Muscle layer of colon (tissue), 2 donors: ENCODE measurements around the gene ERCC2.

Experiments used
- H3K27ac ChIP-seq: one replicate; pipeline ENCODE4 v1.7.0; 2013; ENCODE audit warnings: low read depth, mild to moderate bottlenecking, low read length, moderate library complexity
- H3K27me3 ChIP-seq, 2 donors: one replicate each; pipeline ENCODE4 v1.7.0; 2013; ENCODE audit warnings: low read length in 2 of 2, mild to moderate bottlenecking in 2 of 2; ENCODE audit not compliant: insufficient read depth in 2 of 2, control insufficient read depth in 1 of 2
- H3K36me3 ChIP-seq: one replicate; pipeline ENCODE4 v1.7.0; 2013; ENCODE audit warnings: mild to moderate bottlenecking, low read length; ENCODE audit not compliant: insufficient read depth
- H3K4me1 ChIP-seq: one replicate; pipeline ENCODE4 v1.7.0; 2013; ENCODE audit warnings: mild to moderate bottlenecking, low read length; ENCODE audit not compliant: insufficient read depth
- H3K4me3 ChIP-seq, 2 donors: one replicate each; pipeline ENCODE4 v1.7.0; 2013; ENCODE audit warnings: low read length in 2 of 2, low read depth in 1 of 2, mild to moderate bottlenecking in 1 of 2, moderate library complexity in 1 of 2
- H3K9ac ChIP-seq: one replicate; pipeline ENCODE4 v1.7.0; 2013; ENCODE audit warnings: low read length
- H3K9me3 ChIP-seq: one replicate; pipeline ENCODE4 v1.7.0; 2013; ENCODE audit warnings: mild to moderate bottlenecking, low read length
- donor health status: abdominal sarcoma.
- donor health status: Adenocarcinoma of cecum.

ERCC2 gene

DNA sequence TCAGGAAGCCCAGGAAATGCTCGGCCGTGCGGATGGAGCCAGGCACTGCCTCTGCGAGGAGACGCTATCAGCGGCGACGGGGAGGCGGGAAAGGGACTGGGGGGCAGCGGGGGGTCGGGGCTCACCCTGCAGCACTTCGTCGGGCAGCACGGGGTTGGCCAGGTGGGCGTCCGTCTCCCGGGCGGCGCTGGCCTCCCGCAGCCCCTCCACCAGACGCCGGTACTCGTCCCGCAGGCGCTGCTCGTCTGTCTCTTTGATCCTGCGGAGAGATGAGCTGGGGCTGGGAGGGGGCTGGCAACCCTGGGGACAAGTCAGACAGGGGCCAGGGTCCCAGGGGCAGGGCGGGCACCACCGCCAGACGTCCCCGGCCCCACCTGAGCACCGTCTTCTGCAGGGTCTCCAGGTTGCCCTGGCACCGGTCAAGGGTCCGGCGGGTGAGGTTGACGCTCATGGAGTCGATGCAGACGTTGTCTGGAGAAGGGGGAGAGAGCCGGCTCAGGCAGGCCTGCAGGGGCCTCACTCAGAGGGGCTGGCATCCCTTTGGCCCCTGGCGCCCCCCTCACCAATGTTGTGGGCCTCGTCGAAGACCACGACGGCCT lies 6.4 kb downstream of the ERCC2 start:
- Histone ChIP-seq H3K27me3 (no peaks in the 10 kb centered on the region), H3K27ac (no peak overlapping the region), H3K36me3 (peaks cover under 1% of the 10 kb centered on the region), H3K4me1 (no peaks in the 10 kb centered on the region), H3K9ac (no peak overlapping the region), H3K9me3 (no peaks in the 10 kb centered on the region), H3K4me3 (no peak overlapping the region)

DNA sequence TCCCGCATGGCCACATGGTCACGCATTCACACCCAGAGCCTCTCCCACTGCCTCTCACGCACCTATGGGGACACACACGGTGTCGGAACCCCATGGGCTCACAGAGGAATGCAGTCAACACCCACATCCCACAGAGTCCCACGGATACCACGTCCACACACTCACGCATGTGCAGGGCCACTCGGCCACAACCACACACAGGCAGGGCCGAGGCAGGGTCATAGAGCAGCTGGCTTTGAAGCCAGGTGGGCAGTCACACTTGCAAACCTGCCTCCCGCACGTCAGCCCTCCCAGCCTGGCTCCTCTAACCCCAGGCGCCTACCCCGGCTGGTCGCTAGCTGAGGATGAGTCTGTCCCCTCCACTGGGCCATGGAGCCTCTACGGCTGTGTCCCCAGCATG lies 8.1 kb downstream of the ERCC2 start:
- Histone ChIP-seq H3K9me3 (no peaks in the 10 kb centered on the region), H3K4me1 (no peaks in the 10 kb centered on the region), H3K27ac (no peak overlapping the region), H3K4me3 (no peak overlapping the region), H3K36me3 (peaks cover 4% of the 10 kb centered on the region), H3K9ac (no peak overlapping the region), H3K27me3 (no peaks in the 10 kb centered on the region)

DNA sequence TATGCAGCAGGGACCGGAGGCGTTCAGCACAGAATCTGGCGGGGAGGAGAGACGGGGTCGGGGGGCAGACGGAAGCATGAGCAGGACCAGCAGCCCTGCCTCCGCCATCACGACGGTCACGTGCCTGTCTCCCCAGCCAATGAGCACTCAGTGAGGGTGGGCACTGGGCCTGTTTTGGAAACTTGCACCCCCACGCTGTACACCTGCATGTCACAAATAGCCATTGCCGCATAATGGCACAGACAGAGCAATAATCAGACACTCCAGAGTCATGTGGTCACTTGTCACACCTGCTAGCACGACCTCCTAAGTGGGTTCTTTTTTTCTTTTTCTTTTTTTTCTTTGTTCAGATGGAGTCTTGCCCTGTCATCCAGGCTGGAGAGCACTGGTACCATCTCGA lies 8.8 kb downstream of the ERCC2 start:
- H3K4me3 ChIP-seq: no peak overlapping the region
- no peak overlapping the region for H3K27ac ChIP-seq
- H3K36me3 ChIP-seq: peaks cover 4% of the 10 kb centered on the region
- H3K27me3 ChIP-seq: no peaks in the 10 kb centered on the region
- no peaks in the 10 kb centered on the region for H3K4me1 ChIP-seq
- H3K9me3 ChIP-seq: no peaks in the 10 kb centered on the region
- H3K9ac ChIP-seq: no peak overlapping the region

DNA sequence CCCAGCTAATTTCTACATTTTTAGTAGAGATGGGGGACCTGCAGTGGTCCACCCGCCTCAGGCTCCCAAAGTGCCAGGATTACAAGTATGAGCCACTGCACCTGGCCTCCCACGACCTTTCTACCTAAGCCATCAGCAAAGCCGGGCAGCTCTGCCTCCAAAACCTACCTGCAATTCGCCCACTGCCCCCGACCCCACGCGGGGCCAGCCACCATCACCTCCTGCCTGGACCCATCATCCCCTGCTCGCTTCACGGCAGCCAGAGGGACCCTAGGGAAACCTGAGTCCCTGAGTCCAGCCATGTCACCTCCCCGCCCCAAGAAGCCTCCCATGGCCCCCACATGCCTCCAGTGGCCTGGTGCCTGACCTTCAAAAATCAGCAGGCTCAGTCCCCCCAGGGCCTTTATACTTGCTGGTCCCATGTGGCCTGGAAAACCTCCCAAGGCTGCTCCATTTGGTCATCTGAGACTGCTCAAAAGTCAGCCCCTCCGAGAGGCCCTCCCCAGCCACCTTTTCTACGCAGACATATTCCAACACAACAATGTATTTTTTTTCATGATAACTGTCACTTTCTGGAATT lies 12.1 kb downstream of the ERCC2 start:
- H3K9me3 ChIP-seq: no peaks in the 10 kb centered on the region
- H3K9ac ChIP-seq: no peak overlapping the region
- no peak overlapping the region for H3K27ac ChIP-seq
- H3K36me3 ChIP-seq: peaks cover 4% of the 10 kb centered on the region
- no peak overlapping the region for H3K4me3 ChIP-seq
- no peaks in the 10 kb centered on the region for H3K4me1 ChIP-seq
- no peaks in the 10 kb centered on the region for H3K27me3 ChIP-seq

DNA sequence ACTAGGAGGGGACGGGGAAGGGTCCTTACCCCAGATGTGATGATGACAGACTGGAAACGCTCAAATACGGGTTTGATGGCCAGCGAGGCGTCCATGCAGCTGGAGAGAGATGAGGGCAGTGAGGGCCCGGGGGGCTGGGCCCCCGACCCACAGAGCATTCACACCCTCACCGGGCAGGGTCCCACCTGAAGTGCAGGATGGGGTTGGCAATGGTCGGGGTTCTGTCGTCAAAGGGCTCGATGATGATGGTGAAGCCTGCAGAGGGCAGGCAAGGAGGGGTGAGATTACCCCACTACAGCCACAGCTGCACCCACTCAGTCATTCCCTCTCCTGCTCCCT lies 13.0 kb downstream of the ERCC2 start:
- Histone ChIP-seq H3K9me3 (no peaks in the 10 kb centered on the region), H3K27me3 (no peaks in the 10 kb centered on the region), H3K9ac (no peak overlapping the region), H3K4me3 (no peak overlapping the region), H3K4me1 (no peaks in the 10 kb centered on the region), H3K27ac (no peak overlapping the region), H3K36me3 (peaks cover 4% of the 10 kb centered on the region)

DNA sequence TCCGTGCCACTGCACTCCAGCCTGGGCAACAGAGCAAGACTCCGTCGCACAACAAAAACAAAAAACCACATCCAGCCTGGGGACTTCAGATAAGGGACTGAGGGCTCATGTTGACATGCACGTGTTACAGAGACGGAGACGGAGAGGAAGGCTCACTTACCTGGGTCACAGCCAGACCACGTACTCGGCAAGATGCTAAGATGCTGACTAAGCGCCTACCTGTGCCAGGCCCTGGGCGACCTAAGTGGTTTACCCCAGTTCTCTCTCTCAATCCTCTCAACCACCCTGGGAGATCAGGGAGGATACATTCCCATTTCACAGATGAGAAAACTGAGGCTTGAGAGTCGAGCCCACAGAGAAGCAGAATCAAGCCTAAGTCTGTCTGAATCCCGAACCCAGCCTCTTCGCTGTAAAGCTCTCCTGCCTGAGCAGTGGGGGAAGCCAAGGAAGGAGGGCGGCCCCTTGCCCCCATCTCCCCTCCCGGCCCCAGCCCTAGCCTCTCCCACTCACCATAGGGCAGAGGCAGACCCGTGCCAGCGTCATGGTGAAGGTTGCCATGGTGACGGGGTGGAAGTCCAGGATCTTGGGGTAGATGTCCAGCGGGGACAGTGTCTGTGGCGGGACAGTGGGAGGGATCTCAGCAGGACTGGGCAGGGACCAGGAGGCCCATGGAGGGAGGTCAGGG lies 13.5 kb downstream of the ERCC2 start:
- H3K36me3 ChIP-seq: peaks cover 4% of the 10 kb centered on the region

DNA sequence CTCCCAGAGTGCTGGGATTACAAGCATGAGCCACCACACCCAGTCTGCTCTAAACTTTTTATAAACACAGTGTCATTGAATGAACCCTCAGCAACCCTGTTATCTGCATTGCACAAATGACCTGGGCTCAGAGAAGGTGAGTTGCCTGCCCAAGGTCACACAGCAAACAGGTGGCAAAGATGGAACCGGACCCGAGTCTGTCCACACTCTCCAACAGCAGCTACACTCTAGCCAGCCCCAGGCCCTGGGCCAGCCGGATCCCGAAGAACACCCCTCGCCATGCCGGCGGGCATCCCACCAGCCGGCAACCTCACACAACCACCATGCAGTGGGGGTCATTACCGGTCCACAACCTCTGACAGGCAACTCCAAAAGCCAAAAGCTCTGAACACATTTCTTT lies 14.5 kb downstream of the ERCC2 start:
- no peak overlapping the region for H3K9ac ChIP-seq
- H3K36me3 ChIP-seq: peaks cover 4% of the 10 kb centered on the region
- no peaks in the 10 kb centered on the region for H3K9me3 ChIP-seq
- no peaks in the 10 kb centered on the region for H3K4me1 ChIP-seq
- H3K27me3 ChIP-seq: no peaks in the 10 kb centered on the region
- no peak overlapping the region for H3K27ac ChIP-seq
- no peak overlapping the region for H3K4me3 ChIP-seq

More for the DNA sequence above, 13.5 kb downstream of the ERCC2 start:
- Histone ChIP-seq H3K9me3 (no peaks in the 10 kb centered on the region), H3K27me3 (no peaks in the 10 kb centered on the region), H3K27ac (no peak overlapping the region), H3K4me3 (no peak overlapping the region), H3K4me1 (no peaks in the 10 kb centered on the region), H3K9ac (no peak overlapping the region)

DNA sequence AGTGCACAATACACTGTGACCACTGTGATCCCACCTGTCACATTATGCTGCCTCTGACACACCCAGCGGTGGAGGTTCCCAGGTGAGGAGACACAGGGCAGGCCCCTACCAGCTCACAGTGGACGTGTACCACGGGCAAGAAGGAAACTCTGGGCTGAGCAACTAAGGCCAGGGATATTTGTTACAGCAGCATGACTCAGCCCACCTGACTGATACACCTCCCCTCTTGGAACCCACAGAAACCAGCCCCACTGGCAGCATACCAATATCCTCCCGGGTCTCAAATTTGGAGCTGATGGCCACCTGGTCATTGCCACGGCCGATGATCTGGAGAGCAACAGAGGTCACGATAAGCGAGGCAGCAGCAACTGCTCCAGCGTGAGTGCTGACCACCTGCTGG lies 15.0 kb downstream of the ERCC2 start:
- Histone ChIP-seq H3K27me3 (no peaks in the 10 kb centered on the region), H3K4me1 (no peaks in the 10 kb centered on the region), H3K9me3 (no peaks in the 10 kb centered on the region), H3K4me3 (no peak overlapping the region), H3K27ac (no peak overlapping the region), H3K36me3 (peaks cover 4% of the 10 kb centered on the region), H3K9ac (no peak overlapping the region)

DNA sequence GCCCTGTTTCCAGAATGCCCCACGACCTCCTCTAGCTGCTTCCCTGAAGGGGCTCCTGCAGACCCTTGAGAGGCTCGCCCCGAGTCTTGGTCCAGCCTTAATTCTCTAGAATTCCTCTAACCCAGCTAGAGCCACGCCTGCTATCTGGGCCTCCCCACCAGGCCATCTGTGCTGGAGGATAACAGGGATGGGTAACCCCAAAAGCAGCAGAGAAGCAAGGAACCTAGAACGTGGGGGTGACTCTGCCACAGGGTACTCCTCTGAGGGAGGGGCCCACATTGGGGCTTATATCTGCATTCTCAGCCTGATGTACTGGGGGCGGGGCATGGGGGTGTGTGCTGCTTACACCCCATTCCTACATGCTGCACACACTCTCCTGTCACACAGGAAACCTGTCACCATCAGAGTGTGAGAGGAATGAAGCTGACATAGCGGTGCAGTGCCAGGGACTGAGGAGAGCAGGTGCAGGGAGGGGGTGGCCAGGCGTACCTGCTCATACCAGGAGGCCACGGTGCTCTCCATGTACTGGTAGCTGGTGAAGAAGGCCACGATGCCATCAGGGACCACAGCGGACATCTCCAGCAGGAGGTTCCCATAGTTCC lies 16.0 kb downstream of the ERCC2 start:
- no peak overlapping the region for H3K9ac ChIP-seq
- H3K4me3 ChIP-seq: no peak overlapping the region
- no peaks in the 10 kb centered on the region for H3K27me3 ChIP-seq
- no peaks in the 10 kb centered on the region for H3K9me3 ChIP-seq
- no peak overlapping the region for H3K27ac ChIP-seq
- peaks cover 4% of the 10 kb centered on the region for H3K36me3 ChIP-seq
- no peaks in the 10 kb centered on the region for H3K4me1 ChIP-seq

DNA sequence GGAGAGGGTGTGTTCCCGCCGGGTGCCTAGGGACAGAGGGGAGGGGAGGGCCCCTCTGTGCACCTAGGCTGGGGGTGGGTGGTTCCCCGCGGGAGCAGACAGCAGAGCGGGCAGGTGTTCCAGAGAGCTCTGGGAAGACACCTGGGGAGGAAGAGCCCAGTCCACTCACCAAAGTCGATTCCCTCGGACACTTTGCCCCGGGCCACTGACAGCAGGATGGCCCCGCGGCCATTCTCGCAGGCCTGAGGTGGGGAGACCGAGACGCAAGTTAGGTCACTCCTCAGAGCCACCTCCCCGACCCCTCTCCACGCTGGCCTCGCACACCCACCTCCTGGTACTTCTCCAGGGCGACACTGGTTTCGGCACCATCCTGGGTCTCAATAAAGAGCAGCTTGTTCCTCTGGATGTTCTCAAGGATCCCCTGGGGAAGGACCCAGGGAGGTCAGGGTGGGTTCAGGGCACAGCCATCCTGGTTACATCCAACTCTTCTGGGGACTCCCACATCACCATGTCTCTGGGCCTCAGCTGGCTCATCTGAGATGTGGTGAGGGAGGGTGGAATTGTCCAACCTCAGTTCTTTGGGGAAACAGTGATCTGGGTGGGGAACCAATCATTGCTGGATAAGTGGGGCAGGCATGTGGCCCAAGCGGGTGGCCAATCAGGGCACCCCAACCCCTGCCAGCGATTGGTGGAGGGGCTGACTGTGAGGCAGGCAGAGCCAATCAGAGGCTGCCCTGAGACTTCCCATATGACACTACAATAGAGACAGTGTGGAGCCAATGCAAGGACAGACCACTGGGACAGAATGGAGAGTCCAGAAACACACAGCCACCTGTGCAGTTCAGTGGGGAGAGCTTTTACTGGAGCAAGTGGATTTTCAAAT lies 17.2 kb downstream of the ERCC2 start:
- Histone ChIP-seq H3K4me1 (no peaks in the 10 kb centered on the region), H3K9me3 (no peaks in the 10 kb centered on the region), H3K27me3 (no peaks in the 10 kb centered on the region), H3K36me3 (no peaks in the 10 kb centered on the region), H3K4me3 (no peak overlapping the region), H3K9ac (no peak overlapping the region), H3K27ac (no peak overlapping the region)

DNA sequence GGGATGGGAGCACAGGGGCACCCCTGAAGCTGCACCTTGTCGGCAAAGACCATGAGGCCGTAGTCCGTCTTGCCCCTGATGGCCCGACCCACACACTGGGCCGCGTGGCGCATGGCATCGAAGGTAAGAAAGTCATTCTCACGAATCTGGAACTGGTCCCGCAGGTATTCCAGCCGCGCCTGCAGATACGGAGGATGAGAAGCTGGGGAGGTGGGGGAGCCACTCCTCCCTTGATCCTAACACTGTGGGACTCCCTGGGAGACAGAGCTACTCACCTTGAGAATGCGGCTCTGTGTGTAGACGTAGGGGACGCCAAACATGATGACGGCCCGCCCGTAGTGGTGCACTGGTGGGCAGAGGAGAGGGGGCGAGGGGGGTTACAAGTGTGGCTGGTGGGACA lies 17.9 kb downstream of the ERCC2 start:
- H3K36me3 ChIP-seq: no peaks in the 10 kb centered on the region
- H3K4me3 ChIP-seq: no peak overlapping the region
- no peaks in the 10 kb centered on the region for H3K9me3 ChIP-seq
- H3K27me3 ChIP-seq: peaks cover 0 to 4% of the 10 kb centered on the region in 2 donors
- H3K9ac ChIP-seq: no peak overlapping the region
- H3K27ac ChIP-seq: no peak overlapping the region
- no peaks in the 10 kb centered on the region for H3K4me1 ChIP-seq
